A549 treated with AZD9567 at 1 μM for 4 hours (cell line): ENCODE measurements around the gene TP73. TPM values are rescaled to one million over a fixed set of nuclear protein-coding genes. Genes with fewer than 3 reads are reported as not detected.

Experiments used
- total RNA-seq: library from RNA; stranded (reverse); fragments of 200-300 nt; extraction: Qiagen RNA extraction; gene quantifications from 5 replicates; pipeline ENCODE4 v1.2.3, GENCODE V29; 2022; ENCODE audit not compliant: insufficient read depth

The TP73 gene
- 0.47 to 2.7 TPM (median 0.61 TPM) in 5 replicates for total RNA-seq

DNA sequence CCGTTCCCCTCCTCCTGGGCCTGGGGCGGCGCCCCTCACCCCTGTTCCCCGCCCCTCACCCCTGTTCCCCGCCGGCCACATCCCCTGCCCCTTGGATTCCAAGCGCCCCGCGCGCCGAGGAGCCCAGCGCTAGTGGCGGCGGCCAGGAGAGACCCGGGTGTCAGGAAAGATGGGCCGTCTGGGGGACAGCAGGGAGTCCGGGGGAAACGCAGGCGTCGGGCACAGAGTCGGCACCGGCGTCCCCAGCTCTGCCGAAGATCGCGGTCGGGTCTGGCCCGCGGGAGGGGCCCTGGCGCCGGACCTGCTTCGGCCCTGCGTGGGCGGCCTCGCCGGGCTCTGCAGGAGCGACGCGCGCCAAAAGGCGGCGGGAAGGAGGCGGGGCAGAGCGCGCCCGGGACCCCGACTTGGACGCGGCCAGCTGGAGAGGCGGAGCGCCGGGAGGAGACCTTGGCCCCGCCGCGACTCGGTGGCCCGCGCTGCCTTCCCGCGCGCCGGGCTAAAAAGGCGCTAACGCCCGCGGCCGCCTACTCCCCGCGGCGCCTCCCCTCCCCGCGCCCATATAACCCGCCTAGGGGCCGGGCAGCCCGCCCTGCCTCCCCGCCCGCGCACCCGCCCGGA lies at the start of gene TP73:
Gene TP73, plus strand, starts transcription at position 587 of the 618 bp plus-strand sequence. CDS start 29,850 bp downstream, outside the sequence.

DNA sequence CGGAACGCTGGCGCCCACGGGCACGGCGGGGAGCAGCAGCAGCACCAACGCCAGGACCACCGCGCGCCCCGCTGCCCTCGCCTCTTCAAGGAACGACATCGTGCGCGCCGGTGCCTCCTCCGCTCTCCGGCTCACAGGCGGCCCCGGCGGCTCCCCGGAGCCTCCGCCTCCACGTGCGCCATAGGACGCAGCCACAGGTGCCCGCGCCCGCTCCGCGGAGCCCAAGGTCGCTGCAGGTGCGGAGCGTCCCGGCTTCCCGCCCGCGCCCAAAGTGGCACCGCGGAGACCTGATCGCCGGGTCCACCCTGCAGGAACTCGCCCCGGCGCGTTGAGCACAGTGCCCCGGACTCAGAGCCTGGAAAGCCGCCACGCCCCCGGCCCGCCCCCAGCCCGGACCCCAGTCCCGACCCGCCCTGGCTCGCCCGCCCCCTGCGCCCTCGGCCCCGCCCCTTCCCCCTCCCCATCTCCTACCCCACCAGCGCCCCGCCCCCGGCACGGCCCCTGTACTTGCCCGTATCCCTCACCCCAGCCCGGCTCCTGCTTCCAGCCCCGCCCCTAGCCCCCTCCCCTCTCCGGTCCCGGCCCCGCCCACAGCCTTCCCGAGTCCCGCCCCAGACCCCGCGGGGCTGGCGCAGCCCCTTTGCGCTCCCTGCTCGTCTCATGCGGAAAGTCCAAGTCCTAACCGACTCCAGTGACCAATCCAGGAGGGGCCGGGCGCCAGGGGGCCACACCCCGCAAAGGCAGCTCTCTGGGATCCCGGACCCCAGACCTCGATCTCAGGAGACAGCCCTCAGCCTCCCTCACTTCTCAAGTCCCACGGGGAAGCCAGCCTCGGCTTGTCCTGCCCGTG lies 40.9 kb upstream of the TP73 start, which contains the start of gene MEGF6:
Gene MEGF6, minus strand, starts transcription at position 339 of the 850 bp plus-strand sequence. Its CDS starts 240 bp downstream, at position 99.

DNA sequence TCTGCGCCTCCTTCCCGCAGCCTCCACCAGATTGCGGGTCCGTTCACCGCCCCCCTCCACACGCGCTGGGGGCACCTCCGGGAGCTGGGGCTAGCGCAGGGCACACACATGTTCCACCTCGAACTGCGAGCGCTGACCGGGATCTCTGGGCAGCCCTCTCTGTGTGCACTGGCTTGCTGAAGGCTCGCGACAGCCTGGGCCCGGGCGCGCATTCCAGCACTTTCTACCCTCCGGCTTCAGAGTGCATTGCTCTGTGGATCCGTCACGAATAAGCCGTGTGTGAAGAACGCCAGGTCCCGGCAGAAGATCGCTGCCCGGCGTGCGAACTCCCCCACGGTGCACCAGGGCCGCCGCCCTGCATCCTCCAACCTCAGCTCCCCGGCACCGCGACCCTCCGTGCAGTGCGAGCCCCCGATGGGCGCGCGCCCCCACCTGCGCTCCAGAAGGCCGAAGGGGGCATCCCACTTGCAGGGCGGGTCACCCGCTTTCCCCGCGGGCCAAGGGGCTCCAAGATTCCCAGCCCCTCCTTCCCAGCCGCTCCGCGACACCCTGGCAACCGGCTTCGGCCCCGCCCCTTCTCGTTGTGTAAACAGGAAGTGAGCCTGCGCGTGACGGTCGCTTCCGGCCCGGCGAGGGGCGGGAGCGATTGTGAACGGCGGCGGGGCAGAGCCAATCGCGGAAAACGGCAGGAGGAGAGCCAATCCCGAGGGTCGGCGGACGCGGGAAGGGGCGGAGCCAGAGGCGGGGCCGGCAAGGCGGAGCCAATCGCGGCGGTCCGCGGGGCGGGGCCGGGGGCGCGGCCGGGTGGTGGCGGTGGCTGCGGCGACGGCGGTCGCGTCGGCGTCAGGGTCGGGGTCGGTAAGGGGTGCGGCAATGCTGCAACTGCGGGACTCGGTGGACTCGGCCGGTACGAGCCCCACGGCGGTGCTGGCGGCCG lies 27.8 kb upstream of the TP73 start, which contains the start of gene TPRG1L:
Gene TPRG1L, plus strand, starts transcription at position 816 of the 937 bp plus-strand sequence. Its CDS starts 58 bp downstream, at position 874.

DNA sequence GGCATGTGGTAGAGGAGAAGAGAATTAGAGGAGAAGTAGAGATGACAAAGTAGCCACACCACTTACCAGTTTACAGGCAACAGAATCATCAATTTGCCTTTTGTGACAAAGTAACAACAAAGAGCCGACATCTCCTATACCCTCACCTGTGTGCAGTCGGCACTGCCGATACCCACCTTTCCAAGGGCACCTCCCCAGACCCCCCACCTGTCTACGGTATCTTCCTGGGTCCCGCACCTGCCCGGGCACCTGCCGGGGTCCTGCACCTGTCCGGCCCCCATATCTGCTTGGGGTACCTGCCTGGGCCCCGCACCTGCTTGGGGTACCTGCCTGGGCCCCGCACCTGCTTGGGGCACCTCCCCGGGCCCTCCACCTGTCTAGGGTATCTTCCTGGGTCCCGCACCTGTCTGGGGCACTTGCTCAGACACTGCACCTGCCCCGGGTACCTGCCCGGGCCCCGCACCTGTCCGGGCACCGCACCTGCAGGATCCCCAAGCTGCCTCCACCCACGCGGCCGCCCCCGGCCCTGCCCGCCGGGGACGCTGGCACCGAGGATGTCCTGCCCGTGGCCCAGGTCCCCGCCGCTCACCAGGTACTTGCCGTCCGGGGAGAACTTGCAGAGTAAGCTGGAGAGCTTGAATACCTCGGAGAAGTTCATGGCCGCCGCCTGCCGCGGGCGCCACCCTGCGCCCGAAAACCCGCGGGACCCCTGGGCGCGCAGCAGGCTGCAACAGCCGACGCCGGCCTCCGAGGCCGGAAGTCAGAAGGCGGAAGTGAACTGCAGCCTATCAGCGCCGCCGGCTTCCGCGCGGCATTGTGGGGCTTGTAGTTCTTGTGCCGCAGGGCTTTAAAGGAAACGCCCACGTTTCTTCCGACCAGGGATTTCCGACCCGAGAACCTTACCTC lies 2.7 kb upstream of the TP73 start, which contains the start of gene WRAP73:
Gene WRAP73, minus strand, starts transcription at position 762 of the 906 bp plus-strand sequence. Its CDS starts 104 bp downstream, at position 658.

DNA sequence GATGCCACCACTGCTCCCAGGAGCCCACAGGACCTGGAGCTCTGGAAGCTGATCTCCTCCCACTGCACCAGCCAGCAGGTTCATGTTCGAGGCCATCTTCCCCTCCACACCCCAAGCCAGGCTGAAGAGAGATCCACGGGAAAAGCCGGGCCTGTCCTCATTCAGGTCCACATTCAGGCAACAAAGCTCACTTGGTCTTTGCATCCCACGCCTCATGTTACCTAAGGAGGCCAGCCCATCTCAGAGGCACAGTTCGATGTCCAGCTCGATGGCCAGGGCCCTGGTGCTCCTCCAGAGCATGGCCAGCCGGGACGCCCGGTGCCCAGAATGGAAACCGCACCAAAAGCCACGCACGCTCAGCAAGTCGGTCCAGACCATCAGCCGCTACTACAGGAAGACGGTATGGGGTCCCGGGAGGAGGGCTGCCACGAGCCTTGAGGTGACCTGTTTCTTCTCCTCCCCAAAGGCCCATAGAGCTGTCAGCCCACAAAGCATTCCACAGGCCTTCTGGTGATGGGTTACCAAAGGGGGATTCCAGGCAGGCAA lies 100.2 kb downstream of the TP73 start, which contains the start of gene CCDC27:
Gene CCDC27, plus strand, starts transcription at position 51 of the 546 bp plus-strand sequence. Its CDS starts 32 bp downstream, at position 83.

DNA sequence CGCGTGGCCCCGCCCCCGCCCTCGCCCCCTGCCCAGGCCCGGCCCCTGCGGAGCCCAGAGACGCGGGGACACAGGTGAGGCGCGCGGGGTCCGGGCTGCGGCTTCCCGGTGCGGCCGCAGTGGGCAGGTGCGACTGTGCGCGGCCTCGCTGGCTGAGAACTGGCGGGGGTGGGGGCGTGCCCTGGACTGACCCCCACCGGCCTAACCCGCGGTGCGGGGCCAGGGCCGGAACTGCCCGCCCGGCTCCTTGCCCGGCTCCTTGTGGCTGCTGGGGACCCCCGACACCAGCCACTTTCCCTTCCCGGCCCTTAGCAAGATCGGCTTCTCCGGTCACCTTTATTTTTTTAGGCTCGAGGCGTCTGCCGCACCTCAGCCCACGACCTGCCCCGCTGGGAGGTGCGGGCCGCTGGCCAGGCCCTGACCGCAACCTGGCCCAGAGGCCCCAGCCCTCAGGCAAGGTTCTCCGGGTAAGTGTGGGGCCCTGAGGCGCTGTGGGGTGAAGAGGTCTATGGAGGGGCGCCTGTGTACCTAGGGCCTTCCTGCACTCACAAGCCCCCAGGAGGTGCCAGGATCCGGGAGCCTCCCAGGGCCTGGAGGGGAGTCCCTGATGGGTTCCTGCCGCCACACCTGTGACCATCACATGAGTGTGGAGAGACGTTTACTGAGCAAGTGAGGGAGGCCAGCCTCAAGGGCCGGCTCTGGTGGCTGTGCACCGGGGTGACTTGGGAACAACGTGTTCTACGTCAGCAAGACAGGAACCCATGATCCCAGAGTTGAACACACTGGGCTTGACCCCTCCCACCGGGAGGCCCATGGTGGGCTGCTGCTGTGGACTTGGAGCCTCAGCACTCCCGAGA lies 120.6 kb downstream of the TP73 start, which contains the start of gene SMIM1:
Gene SMIM1, plus strand, starts transcription at position 35 of the 857 bp plus-strand sequence. CDS start 2,625 bp downstream, outside the sequence.

Other genes starting within 250 kb of the TP73 start
- gene ARHGEF16, start 197.9 kb upstream of the TP73 start, total RNA-seq = 2.1 to 4.1 TPM (median 3.8 TPM) in 5 replicates
- gene MEGF6, start 41.0 kb upstream of the TP73 start, total RNA-seq = 6.3 to 12.9 TPM (median 10.4 TPM) in 5 replicates
- 28.1 to 31.3 TPM (median 29.8 TPM) in 5 replicates for gene TPRG1L, start 27.5 kb upstream of the TP73 start, total RNA-seq
- gene WRAP73, start 2.4 kb upstream of the TP73 start, total RNA-seq = 16.5 to 21.6 TPM (median 19.5 TPM) in 5 replicates
- gene CCDC27, start 99.9 kb downstream of the TP73 start, total RNA-seq = not detected in 5 replicates
- 1.0 to 2.2 TPM (median 1.5 TPM) in 4 of 5 replicates, not detected in the other for gene SMIM1, start 120.2 kb downstream of the TP73 start, total RNA-seq
- gene LRRC47, start 144.0 kb downstream of the TP73 start, total RNA-seq = 24.4 to 35.7 TPM (median 34.6 TPM) in 5 replicates
- 17.0 to 22.1 TPM (median 19.8 TPM) in 5 replicates for gene CEP104, start 204.7 kb downstream of the TP73 start, total RNA-seq
- 1.8 to 4.1 TPM (median 2.8 TPM) in 5 replicates for gene DFFB, start 205.0 kb downstream of the TP73 start, total RNA-seq
- 23.8 to 26.7 TPM (median 25.6 TPM) in 5 replicates for gene C1orf174, start 247.8 kb downstream of the TP73 start, total RNA-seq